ENCODE data around the gene OR6V1.

- TF ChIP-seq CREB5 (CRISPR knock-in tag; IDR thresholded peaks at IDR 0.05; ENCODE audit: low read depth) (no peak), PATZ1 (CRISPR knock-in tag; IDR thresholded peaks at IDR 0.05; ENCODE audit: borderline replicate concordance) (no peak), TOX (CRISPR knock-in tag; IDR thresholded peaks at IDR 0.05; ENCODE audit: borderline replicate concordance) (no peak), ZNF565 (CRISPR knock-in tag; conservative IDR thresholded peaks at IDR 0.05; ENCODE audit: low read depth) (no peak), OSR1 (CRISPR knock-in tag; IDR thresholded peaks at IDR 0.05) (no peak), TSHZ2 (CRISPR knock-in tag; IDR thresholded peaks at IDR 0.05) (no peak), PPARA (CRISPR knock-in tag; IDR thresholded peaks at IDR 0.05; ENCODE audit: borderline replicate concordance) (no peak), ZFP3 (CRISPR knock-in tag; IDR thresholded peaks at IDR 0.05) (no peak), SNAI2 (CRISPR knock-in tag; IDR thresholded peaks at IDR 0.05) (no peak), ZNF70 (CRISPR knock-in tag; IDR thresholded peaks at IDR 0.05) (no peak), ESRRG (CRISPR knock-in tag; IDR thresholded peaks at IDR 0.05) (no peak), ZFP30 (CRISPR knock-in tag; IDR thresholded peaks at IDR 0.05) (no peak)
Measured at GRCh38 chr7:143068446-143068845, 16.3 kb downstream of the OR6V1 start.
